Raji (cell line): ENCODE data around the gene PTBP2.

Source experiments
- POLR2A ChIP-seq: IDR thresholded peaks from 2 replicates; pipeline ENCODE4 v1.6.1; 2011; ENCODE audit warnings: low read depth, low read length, control low read depth; ENCODE audit not compliant: insufficient read depth

The PTBP2 gene

GRCh38 chr1:96843601-96844000 is 122.0 kb downstream of the PTBP2 start:
- TF ChIP-seq POLR2A, result no peak

GRCh38 chr1:96845464-96845863 is 123.9 kb downstream of the PTBP2 start:
- TF ChIP-seq POLR2A, result no peak

- TF ChIP-seq POLR2A, result no peak
Observed at GRCh38 chr1:96861836-96862235, 140.3 kb downstream of the PTBP2 start.

- no peak for TF ChIP-seq POLR2A
Observed at GRCh38 chr1:96863449-96863848, 141.9 kb downstream of the PTBP2 start.
